Measurements from ENCODE around the gene SRGAP3. TPM values are rescaled to one million over a fixed set of nuclear protein-coding genes. Genes with fewer than 3 reads are reported as not detected.
"Not testable (repeated sequence)": the region's sequence is repeated elsewhere in the genome, so short reads cannot be mapped to it uniquely, and the experiment has no call there.

Gene SRGAP3
- total RNA-seq (2014; rRNA removed; shearing (Covaris generic)), result 0.24 and 0.78 TPM in 2 replicates

- DNase-seq (ENCODE audit: low read depth in 1 of 2, low spot score in 2 of 2), result peak; percentile 70 to 76
- Histone ChIP-seq H3K27me3 (replicated peaks) (no peaks in the 10 kb centered on the region; the same call in 1 of the 2 replicates), H3K9me3 (replicated peaks) (no peaks in the 10 kb centered on the region), H3K36me3 (no peaks in the 10 kb centered on the region), H3K27ac (no peak within 1 kb of the TSS), H3K4me3 (peak within 1 kb of the TSS; percentile 27), H3K4me1 (replicated peaks) (no peaks in the 10 kb centered on the region; the same call in 1 of the 2 replicates)
Measured at GRCh38 chr3:9249273-9250192, at the start of gene SRGAP3. TSS of gene SRGAP3 (minus strand) at chr3:9249646. CDS start at chr3:9248951, 695 bp downstream.

GRCh38 chr3:9298236-9298635 is 48.8 kb upstream of the SRGAP3 start:
- Histone ChIP-seq H3K9me3 (replicated peaks) (no peaks in the 10 kb centered on the region), H3K4me1 (replicated peaks) (peaks cover 3% of the 10 kb centered on the region; the same call in 1 of the 2 replicates), H3K27ac (no peak overlapping the region), H3K36me3 (no peaks in the 10 kb centered on the region), H3K27me3 (replicated peaks) (no peaks in the 10 kb centered on the region), H3K4me3 (no peak overlapping the region)
- no peak for DNase-seq (ENCODE audit: low read depth in 1 of 2, low spot score in 2 of 2)

GRCh38 chr3:9296241-9296640 is 46.8 kb upstream of the SRGAP3 start:
- DNase-seq (ENCODE audit: low read depth in 1 of 2, low spot score in 2 of 2), result no peak
- Histone ChIP-seq H3K27ac (no peak overlapping the region), H3K4me3 (no peak overlapping the region), H3K36me3 (no peaks in the 10 kb centered on the region), H3K27me3 (replicated peaks) (no peaks in the 10 kb centered on the region), H3K9me3 (replicated peaks) (no peaks in the 10 kb centered on the region), H3K4me1 (replicated peaks) (no peaks in the 10 kb centered on the region)

GRCh38 chr3:9295007-9295406 is 45.6 kb upstream of the SRGAP3 start:
- Histone ChIP-seq H3K4me3 (no peak overlapping the region), H3K36me3 (no peaks in the 10 kb centered on the region), H3K27ac (no peak overlapping the region), H3K27me3 (replicated peaks) (no peaks in the 10 kb centered on the region), H3K4me1 (replicated peaks) (no peaks in the 10 kb centered on the region), H3K9me3 (replicated peaks) (no peaks in the 10 kb centered on the region)
- no peak for DNase-seq (ENCODE audit: low read depth in 1 of 2, low spot score in 2 of 2)

GRCh38 chr3:9293953-9294352 is 44.5 kb upstream of the SRGAP3 start:
- H3K4me3 ChIP-seq; H3K36me3 ChIP-seq; H3K27ac ChIP-seq; H3K9me3 ChIP-seq (replicated peaks); DNase-seq (ENCODE audit: low read depth in 1 of 2, low spot score in 2 of 2); H3K27me3 ChIP-seq (replicated peaks); H3K4me1 ChIP-seq (replicated peaks): not testable (repeated sequence)

- H3K9me3 ChIP-seq (replicated peaks), result no peaks in the 10 kb centered on the region
- DNase-seq (ENCODE audit: low read depth in 1 of 2, low spot score in 2 of 2), result no peak
- H3K4me1 ChIP-seq (replicated peaks), result no peaks in the 10 kb centered on the region
- H3K27ac ChIP-seq, result no peak overlapping the region
- no peak overlapping the region for H3K4me3 ChIP-seq
- H3K27me3 ChIP-seq (replicated peaks), result no peaks in the 10 kb centered on the region
- no peaks in the 10 kb centered on the region for H3K36me3 ChIP-seq
Measured at GRCh38 chr3:9293076-9293475, 43.6 kb upstream of the SRGAP3 start.

- Histone ChIP-seq H3K36me3 (no peaks in the 10 kb centered on the region), H3K9me3 (replicated peaks) (no peaks in the 10 kb centered on the region), H3K27ac (no peak overlapping the region), H3K4me3 (no peak overlapping the region), H3K27me3 (replicated peaks) (no peaks in the 10 kb centered on the region), H3K4me1 (replicated peaks) (no peaks in the 10 kb centered on the region)
- no peak for DNase-seq (ENCODE audit: low read depth in 1 of 2, low spot score in 2 of 2)
Measured at GRCh38 chr3:9292516-9292915, 43.1 kb upstream of the SRGAP3 start.

GRCh38 chr3:9291821-9292410 is 42.5 kb upstream of the SRGAP3 start:
- Histone ChIP-seq H3K36me3 (no peaks in the 10 kb centered on the region), H3K27ac (no peak overlapping the region), H3K27me3 (replicated peaks) (no peaks in the 10 kb centered on the region), H3K4me3 (no peak overlapping the region), H3K9me3 (replicated peaks) (no peaks in the 10 kb centered on the region), H3K4me1 (replicated peaks) (no peaks in the 10 kb centered on the region)
- DNase-seq (ENCODE audit: low read depth in 1 of 2, low spot score in 2 of 2), result no peak

GRCh38 chr3:9290566-9290965 is 41.1 kb upstream of the SRGAP3 start:
- Histone ChIP-seq H3K27me3 (replicated peaks) (no peaks in the 10 kb centered on the region), H3K9me3 (replicated peaks) (no peaks in the 10 kb centered on the region), H3K36me3 (no peaks in the 10 kb centered on the region), H3K27ac (no peak overlapping the region), H3K4me1 (replicated peaks) (no peaks in the 10 kb centered on the region), H3K4me3 (no peak overlapping the region)
- no peak for DNase-seq (ENCODE audit: low read depth in 1 of 2, low spot score in 2 of 2)

GRCh38 chr3:9281533-9281932 is 32.1 kb upstream of the SRGAP3 start:
- H3K27me3 ChIP-seq (replicated peaks); H3K4me3 ChIP-seq; H3K4me1 ChIP-seq (replicated peaks); H3K36me3 ChIP-seq; H3K9me3 ChIP-seq (replicated peaks); H3K27ac ChIP-seq; DNase-seq (ENCODE audit: low read depth in 1 of 2, low spot score in 2 of 2): not testable (repeated sequence)

GRCh38 chr3:9280451-9281219 is 31.2 kb upstream of the SRGAP3 start:
- no peaks in the 10 kb centered on the region for H3K27me3 ChIP-seq (replicated peaks)
- no peak overlapping the region for H3K4me3 ChIP-seq
- peak in 1 of 2 experiments; percentile 7 for DNase-seq (ENCODE audit: low read depth in 1 of 2, low spot score in 2 of 2)
- H3K9me3 ChIP-seq (replicated peaks), result no peaks in the 10 kb centered on the region
- no peaks in the 10 kb centered on the region for H3K36me3 ChIP-seq
- H3K27ac ChIP-seq, result no peak overlapping the region
- H3K4me1 ChIP-seq (replicated peaks), result peaks cover 9% of the 10 kb centered on the region; the same call in 1 of the 2 replicates

- Histone ChIP-seq H3K27me3 (replicated peaks) (no peaks in the 10 kb centered on the region), H3K36me3 (no peaks in the 10 kb centered on the region), H3K9me3 (replicated peaks) (no peaks in the 10 kb centered on the region), H3K4me1 (replicated peaks) (peaks cover 9% of the 10 kb centered on the region; the same call in 1 of the 2 replicates), H3K4me3 (no peak overlapping the region), H3K27ac (no peak overlapping the region)
- peak in 1 of 2 experiments; percentile 10 for DNase-seq (ENCODE audit: low read depth in 1 of 2, low spot score in 2 of 2)
Measured at GRCh38 chr3:9279966-9280365, 30.5 kb upstream of the SRGAP3 start.

GRCh38 chr3:9278498-9278897 is 29.1 kb upstream of the SRGAP3 start:
- Histone ChIP-seq H3K27me3 (replicated peaks) (no peaks in the 10 kb centered on the region), H3K4me3 (no peak overlapping the region), H3K4me1 (replicated peaks) (peaks cover 9% of the 10 kb centered on the region; the same call in 1 of the 2 replicates), H3K27ac (no peak overlapping the region), H3K36me3 (no peaks in the 10 kb centered on the region), H3K9me3 (replicated peaks) (no peaks in the 10 kb centered on the region)
- no peak for DNase-seq (ENCODE audit: low read depth in 1 of 2, low spot score in 2 of 2)

Data from SJSA1 (cell line).